Measurements from ENCODE around the gene SDCCAG8.

DNA sequence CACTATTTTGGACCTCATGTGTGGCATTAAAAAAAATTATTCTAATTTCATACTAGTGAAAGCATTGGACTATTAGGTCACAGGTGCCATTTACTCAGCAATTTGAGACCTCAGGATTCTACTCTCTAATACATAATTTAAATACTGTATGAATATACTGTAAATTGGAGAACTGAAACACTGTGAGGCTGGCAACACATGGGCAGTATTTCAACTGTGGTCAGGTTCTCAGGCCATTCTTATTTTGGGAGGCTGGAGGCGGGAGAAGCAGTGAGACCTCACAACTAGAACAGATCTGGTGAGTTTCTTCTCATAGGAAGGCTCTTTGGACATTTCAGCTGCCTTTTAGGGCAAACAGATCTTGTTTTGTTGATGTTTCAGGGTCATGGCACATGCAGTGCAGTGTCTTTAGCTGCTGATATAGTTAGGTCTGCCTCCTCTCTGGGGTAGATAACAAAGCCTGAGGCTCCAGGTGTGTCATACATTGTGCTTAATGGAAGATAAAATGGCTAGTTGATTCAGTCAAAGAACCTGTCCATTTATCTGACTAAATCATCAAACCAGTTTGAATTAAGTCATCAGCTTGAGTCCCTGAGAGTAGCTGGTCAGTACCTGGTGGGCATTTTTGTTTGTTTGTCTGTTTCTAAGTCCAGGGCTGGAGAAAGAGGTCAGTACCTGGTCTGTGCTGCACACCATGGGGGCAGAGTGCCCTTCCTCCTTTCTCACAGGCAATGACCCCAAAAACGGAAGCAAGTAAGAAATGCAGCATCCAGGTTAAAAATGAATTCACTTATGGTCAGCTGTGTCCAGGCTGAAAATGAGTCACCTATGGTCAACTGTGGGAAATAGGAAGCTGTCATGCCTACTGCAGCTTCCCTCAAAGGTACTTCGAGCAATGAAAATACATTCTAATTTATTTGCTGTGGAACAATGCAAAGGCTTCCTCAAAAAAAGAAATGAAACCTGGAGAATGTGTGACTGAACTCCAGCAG, 216.2 kb downstream of the SDCCAG8 start:
- TF ChIP-seq, protein P1, sequence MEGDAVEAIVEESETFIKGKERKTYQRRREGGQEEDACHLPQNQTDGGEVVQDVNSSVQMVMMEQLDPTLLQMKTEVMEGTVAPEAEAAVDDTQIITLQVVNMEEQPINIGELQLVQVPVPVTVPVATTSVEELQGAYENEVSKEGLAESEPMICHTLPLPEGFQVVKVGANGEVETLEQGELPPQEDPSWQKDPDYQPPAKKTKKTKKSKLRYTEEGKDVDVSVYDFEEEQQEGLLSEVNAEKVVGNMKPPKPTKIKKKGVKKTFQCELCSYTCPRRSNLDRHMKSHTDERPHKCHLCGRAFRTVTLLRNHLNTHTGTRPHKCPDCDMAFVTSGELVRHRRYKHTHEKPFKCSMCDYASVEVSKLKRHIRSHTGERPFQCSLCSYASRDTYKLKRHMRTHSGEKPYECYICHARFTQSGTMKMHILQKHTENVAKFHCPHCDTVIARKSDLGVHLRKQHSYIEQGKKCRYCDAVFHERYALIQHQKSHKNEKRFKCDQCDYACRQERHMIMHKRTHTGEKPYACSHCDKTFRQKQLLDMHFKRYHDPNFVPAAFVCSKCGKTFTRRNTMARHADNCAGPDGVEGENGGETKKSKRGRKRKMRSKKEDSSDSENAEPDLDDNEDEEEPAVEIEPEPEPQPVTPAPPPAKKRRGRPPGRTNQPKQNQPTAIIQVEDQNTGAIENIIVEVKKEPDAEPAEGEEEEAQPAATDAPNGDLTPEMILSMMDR (tag by site-specific recombination; IDR thresholded peaks at IDR 0.05): no peak
- TF ChIP-seq ZSCAN23 (tag by site-specific recombination; IDR thresholded peaks at IDR 0.05) (no peak), SP2 (tag by site-specific recombination; IDR thresholded peaks at IDR 0.05) (no peak), ZXDB (tag by site-specific recombination; IDR thresholded peaks at IDR 0.05) (no peak), ZBTB21 (tag by site-specific recombination; IDR thresholded peaks at IDR 0.05) (no peak), ZNF121 (tag by site-specific recombination; IDR thresholded peaks at IDR 0.05) (no peak), GLI2 (tag by site-specific recombination; IDR thresholded peaks at IDR 0.05; ENCODE audit: borderline replicate concordance, low read depth) (no peak), ZNF473 (tag by site-specific recombination; IDR thresholded peaks at IDR 0.05) (no peak), ZNF133 (tag by site-specific recombination; IDR thresholded peaks at IDR 0.05) (no peak), ZNF169 (tag by site-specific recombination; IDR thresholded peaks at IDR 0.05) (no peak)
- TF ChIP-seq, protein P2, sequence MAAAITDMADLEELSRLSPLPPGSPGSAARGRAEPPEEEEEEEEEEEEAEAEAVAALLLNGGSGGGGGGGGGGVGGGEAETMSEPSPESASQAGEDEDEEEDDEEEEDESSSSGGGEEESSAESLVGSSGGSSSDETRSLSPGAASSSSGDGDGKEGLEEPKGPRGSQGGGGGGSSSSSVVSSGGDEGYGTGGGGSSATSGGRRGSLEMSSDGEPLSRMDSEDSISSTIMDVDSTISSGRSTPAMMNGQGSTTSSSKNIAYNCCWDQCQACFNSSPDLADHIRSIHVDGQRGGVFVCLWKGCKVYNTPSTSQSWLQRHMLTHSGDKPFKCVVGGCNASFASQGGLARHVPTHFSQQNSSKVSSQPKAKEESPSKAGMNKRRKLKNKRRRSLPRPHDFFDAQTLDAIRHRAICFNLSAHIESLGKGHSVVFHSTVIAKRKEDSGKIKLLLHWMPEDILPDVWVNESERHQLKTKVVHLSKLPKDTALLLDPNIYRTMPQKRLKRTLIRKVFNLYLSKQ (tag by site-specific recombination; IDR thresholded peaks at IDR 0.05; ENCODE audit: borderline replicate concordance): no peak

All from HEK293 (cell line).